HG03457 (cell line): Measurements from ENCODE around the gene FBXO34.

Experiments
- ATAC-seq: cut with Tn5 transposase; IDR thresholded peaks from one replicate; pipeline ENCODE4 v1.9.1; 2021; ENCODE audit warnings: moderate number of reproducible peaks; ENCODE audit not compliant: unreplicated experiment

Gene FBXO34

GRCh38 chr14:55270832-55271571 lies at the start of gene FBXO34:
TSS of gene FBXO34 (plus strand) at chr14:55271421. CDS start at chr14:55350391, 78,970 bp downstream.
- peak; percentile 71 for ATAC-seq

- ATAC-seq, result no peak
Measured at GRCh38 chr14:55221968-55222367, 49.3 kb upstream of the FBXO34 start.

GRCh38 chr14:55223364-55223763 lies 47.9 kb upstream of the FBXO34 start:
- ATAC-seq, result no peak

- ATAC-seq, result no peak
Measured at GRCh38 chr14:55228261-55228660, 43.0 kb upstream of the FBXO34 start.

- ATAC-seq, result no peak
Measured at GRCh38 chr14:55233591-55233990, 37.6 kb upstream of the FBXO34 start.

GRCh38 chr14:55238019-55238680 lies 33.1 kb upstream of the FBXO34 start:
- no peak for ATAC-seq

- ATAC-seq, result no peak
Measured at GRCh38 chr14:55239320-55239719, 31.9 kb upstream of the FBXO34 start.

GRCh38 chr14:55240526-55241178 lies 30.6 kb upstream of the FBXO34 start:
- ATAC-seq, result no peak

- no peak for ATAC-seq
Measured at GRCh38 chr14:55241673-55242072, 29.5 kb upstream of the FBXO34 start.

- ATAC-seq, result no peak
Measured at GRCh38 chr14:55243386-55243785, 27.8 kb upstream of the FBXO34 start.

- no peak for ATAC-seq
Measured at GRCh38 chr14:55243813-55244212, 27.4 kb upstream of the FBXO34 start.

- ATAC-seq, result no peak
Measured at GRCh38 chr14:55245657-55246268, 25.5 kb upstream of the FBXO34 start.

- ATAC-seq, result no peak
Measured at GRCh38 chr14:55248411-55248810, 22.8 kb upstream of the FBXO34 start.

- ATAC-seq, result no peak
Measured at GRCh38 chr14:55249423-55249822, 21.8 kb upstream of the FBXO34 start.

GRCh38 chr14:55253276-55253675 lies 17.9 kb upstream of the FBXO34 start:
- no peak for ATAC-seq

GRCh38 chr14:55254581-55254980 lies 16.6 kb upstream of the FBXO34 start:
- ATAC-seq, result no peak

- no peak for ATAC-seq
Measured at GRCh38 chr14:55255979-55256378, 15.2 kb upstream of the FBXO34 start.

- ATAC-seq, result no peak
Measured at GRCh38 chr14:55256586-55256985, 14.6 kb upstream of the FBXO34 start.

GRCh38 chr14:55265197-55265596 lies 6.0 kb upstream of the FBXO34 start:
- no peak for ATAC-seq

GRCh38 chr14:55267820-55268219 lies 3.4 kb upstream of the FBXO34 start:
- no peak for ATAC-seq

GRCh38 chr14:55271572-55272298 lies 514 bp downstream of the FBXO34 start:
- peak; percentile 32 for ATAC-seq
